ENCODE measurements around the gene ANAPC1. TPM values are rescaled to one million over a fixed set of nuclear protein-coding genes. Genes with fewer than 3 reads are reported as not detected.

The ANAPC1 gene
- total and polyA plus RNA-seq, 2 donors (not counting 1 experiment from before 2014, with no cell fraction given), result 16.4 to 69.3 TPM

GRCh38 chr2:111909079-111909478, 25.1 kb upstream of the ANAPC1 start:
- no peaks in the 10 kb centered on the region for H3K79me2 ChIP-seq (ENCODE audit: control insufficient read depth, insufficient read depth, low read length)

GRCh38 chr2:111908578-111908977, 24.6 kb upstream of the ANAPC1 start:
- TF ChIP-seq CTCF (IDR thresholded peaks at IDR 0.05), result no peak
- TF ChIP-seq EZH2 (IDR thresholded peaks at IDR 0.05; ENCODE audit: borderline replicate concordance, insufficient read depth, low read depth, low read length, poor library complexity, severe bottlenecking), result no peak
- DNase-seq (no peak), ATAC-seq (ENCODE audit: low read depth) (no peak)
- H3K9ac ChIP-seq (ENCODE audit: low read length), result no peak overlapping the region
- no peak overlapping the region for H3K4me2 ChIP-seq (replicated peaks; ENCODE audit: low read depth, low read length, poor library complexity, severe bottlenecking)
- H3K36me3 ChIP-seq (replicated peaks in 1 of 2; ENCODE audit: control extremely low read depth in 1 of 2, control insufficient read depth in 1 of 2, extremely low read depth in 1 of 2, insufficient read depth in 2 of 2, low read length in 1 of 2), result no peaks in the 10 kb centered on the region
- Mint-ChIP-seq H3K27ac (no peak overlapping the region), H3K4me3 (no peak overlapping the region), H3K9me3 (ENCODE audit: insufficient read depth) (no peaks in the 10 kb centered on the region), H3K27me3 (no peaks in the 10 kb centered on the region), H3K4me1 (peaks cover 14% of the 10 kb centered on the region)
- no peak overlapping the region for H2AFZ ChIP-seq (ENCODE audit: insufficient read depth, low read depth, low read length, poor library complexity, severe bottlenecking)
- no peak overlapping the region for H3K4me3 ChIP-seq (ENCODE audit: control extremely low read depth in 1 of 5, extremely low read depth in 1 of 5, insufficient read depth in 1 of 5, low read depth in 2 of 5, low read length in 4 of 5)
- no peaks in the 10 kb centered on the region for H3K9me3 ChIP-seq (ENCODE audit: control extremely low read depth in 1 of 3, control insufficient read depth in 2 of 3, insufficient read depth in 1 of 3, low read length in 2 of 3)
- H3K27me3 ChIP-seq (replicated peaks in 1 of 4; ENCODE audit: control extremely low read depth in 1 of 4, control insufficient read depth in 3 of 4, insufficient read depth in 4 of 4, low read length in 3 of 4), result no peaks in the 10 kb centered on the region
- intact Hi-C loops (cut with micrococcal nuclease), result no loop called here
- CTCF ChIA-PET, result no interaction called here
- no peaks in the 10 kb centered on the region for H3K79me2 ChIP-seq (ENCODE audit: control insufficient read depth, insufficient read depth, low read length)
- no peak overlapping the region for H3K27ac ChIP-seq (ENCODE audit: low read length in 2 of 2)
- no CpG with 5 or more reads among the region's 1 CpG for WGBS (ENCODE audit: insufficient coverage)
- H4K20me1 ChIP-seq (ENCODE audit: control insufficient read depth, insufficient read depth, low read length, poor library complexity, severe bottlenecking), result no peaks in the 10 kb centered on the region
- POLR2A ChIA-PET, result no interaction called here
- H3K4me1 ChIP-seq (ENCODE audit: control insufficient read depth in 2 of 2, insufficient read depth in 2 of 2, low read length in 2 of 2), result peaks cover 13 to 15% of the 10 kb centered on the region in 2 donors

More at GRCh38 chr2:111909079-111909478, 25.1 kb upstream of the ANAPC1 start:
- no peaks in the 10 kb centered on the region for H3K36me3 ChIP-seq (replicated peaks in 1 of 2; ENCODE audit: control extremely low read depth in 1 of 2, control insufficient read depth in 1 of 2, extremely low read depth in 1 of 2, insufficient read depth in 2 of 2, low read length in 1 of 2)
- H3K4me3 ChIP-seq (ENCODE audit: control extremely low read depth in 1 of 5, extremely low read depth in 1 of 5, insufficient read depth in 1 of 5, low read depth in 2 of 5, low read length in 4 of 5), result no peak overlapping the region
- 90% methylated on average over 2 of the region's 3 CpGs for WGBS (ENCODE audit: insufficient coverage)
- no peaks in the 10 kb centered on the region for H4K20me1 ChIP-seq (ENCODE audit: control insufficient read depth, insufficient read depth, low read length, poor library complexity, severe bottlenecking)
- ATAC-seq (ENCODE audit: low read depth) (no peak), DNase-seq (no peak)
- intact Hi-C loops (cut with micrococcal nuclease), result no loop called here
- no peaks in the 10 kb centered on the region for H3K9me3 ChIP-seq (ENCODE audit: control extremely low read depth in 1 of 3, control insufficient read depth in 2 of 3, insufficient read depth in 1 of 3, low read length in 2 of 3)
- ChIA-PET POLR2A (no interaction called here), CTCF (no interaction called here)
- Mint-ChIP-seq H3K27ac (no peak overlapping the region), H3K4me1 (peaks cover 14% of the 10 kb centered on the region), H3K9me3 (ENCODE audit: insufficient read depth) (no peaks in the 10 kb centered on the region), H3K27me3 (no peaks in the 10 kb centered on the region), H3K4me3 (no peak overlapping the region)
- H3K4me2 ChIP-seq (replicated peaks; ENCODE audit: low read depth, low read length, poor library complexity, severe bottlenecking), result no peak overlapping the region
- peaks cover 13 to 15% of the 10 kb centered on the region in 2 donors for H3K4me1 ChIP-seq (ENCODE audit: control insufficient read depth in 2 of 2, insufficient read depth in 2 of 2, low read length in 2 of 2)
- no peaks in the 10 kb centered on the region for H3K27me3 ChIP-seq (replicated peaks in 1 of 4; ENCODE audit: control extremely low read depth in 1 of 4, control insufficient read depth in 3 of 4, insufficient read depth in 4 of 4, low read length in 3 of 4)
- H3K9ac ChIP-seq (ENCODE audit: low read length), result no peak overlapping the region
- no peak overlapping the region for H3K27ac ChIP-seq (ENCODE audit: low read length in 2 of 2)
- no peak for TF ChIP-seq CTCF (IDR thresholded peaks at IDR 0.05)
- H2AFZ ChIP-seq (ENCODE audit: insufficient read depth, low read depth, low read length, poor library complexity, severe bottlenecking), result no peak overlapping the region
